Lung (tissue), 12 donors: ENCODE results near the gene PVALEF. TPM values are rescaled to one million over a fixed set of nuclear protein-coding genes. Genes with fewer than 3 reads are reported as not detected.
"Not testable (repeated sequence)": the region's sequence is repeated elsewhere in the genome, so short reads cannot be mapped to it uniquely, and the experiment has no call there.

Experiments used
- ATAC-seq: fragments of 200-7000 bp; cut with Tn5 transposase; one replicate; pipeline ENCODE4 v1.9.1; 2020; ENCODE audit warnings: moderate number of reproducible peaks; ENCODE audit not compliant: insufficient read depth, low FRiP score
- DNase-seq, 3 donors: peaks; one replicate each; pipeline ENCODE4 v3.0.0-alpha.2; 2013 to 2017
- H3K27ac ChIP-seq, 2 donors: one replicate each; pipeline ENCODE4 v1.5.1; 2013; ENCODE audit warnings: mild to moderate bottlenecking in 2 of 2, moderate library complexity in 2 of 2, control low read depth in 1 of 2, inconsistent platforms in 1 of 2, low read depth in 1 of 2, low read length in 1 of 2
- H3K27me3 ChIP-seq, 3 donors: one replicate each; pipeline ENCODE4 v1.5.1; 2013; ENCODE audit warnings: low read length in 2 of 3; ENCODE audit not compliant: control insufficient read depth in 3 of 3, insufficient read depth in 3 of 3
- H3K36me3 ChIP-seq, 4 donors: one replicate each; pipeline ENCODE4 v1.5.1; 2013; ENCODE audit warnings: low read length in 4 of 4, mild to moderate bottlenecking in 1 of 4, moderate library complexity in 1 of 4; ENCODE audit not compliant: control insufficient read depth in 4 of 4, insufficient read depth in 4 of 4
- H3K4me1 ChIP-seq, 5 donors: one replicate each; pipeline ENCODE4 v1.5.1; 2013; ENCODE audit warnings: low read length in 5 of 5, mild to moderate bottlenecking in 2 of 5, moderate library complexity in 1 of 5; ENCODE audit not compliant: control insufficient read depth in 5 of 5, insufficient read depth in 5 of 5
- H3K4me3 ChIP-seq: one replicate; pipeline ENCODE4 v1.5.1; 2013; ENCODE audit warnings: mild to moderate bottlenecking, control low read depth, moderate library complexity
- H3K9ac ChIP-seq, 2 donors: one replicate each; pipeline ENCODE4 v1.5.1; 2013; ENCODE audit warnings: low read length in 2 of 2, control low read depth in 1 of 2; ENCODE audit not compliant: insufficient read depth in 1 of 2
- H3K9me3 ChIP-seq, 4 donors: one replicate each; pipeline ENCODE4 v1.5.1; 2013; ENCODE audit warnings: low read length in 3 of 4, mild to moderate bottlenecking in 1 of 4, moderate library complexity in 1 of 4; ENCODE audit not compliant: control insufficient read depth in 4 of 4, insufficient read depth in 3 of 4
- CTCF ChIP-seq: IDR thresholded peaks from 2 replicates; pipeline ENCODE4 v1.5.1; 2012; ENCODE audit warnings: mild to moderate bottlenecking; ENCODE audit errors: control extremely low read depth, extremely low read depth
- WGBS, 2 donors: extraction: QIAGEN DNeasy Blood & Tissue Kit; methylation state at CpG; one replicate each; pipeline ENCODE4 v1.1.7; 2013; 5-methylcytosine and 5-hydroxymethylcytosine counted together
- polyA plus RNA-seq, 2 donors: library from polyadenylated mRNA; stranded (reverse); fragments of 200-250 nt; gene quantifications; one replicate each; pipeline ENCODE4 v1.2.1, GENCODE V29; 2013
- total RNA-seq, 2 donors: library from RNA; depleted of rRNA in 1 of 2; stranded (reverse); fragments of >200 nt in 1 of 2; gene quantifications; one replicate each; pipeline ENCODE4 v1.2.1, GENCODE V29; 2014 to 2021
- donor health status: control.
- donor health status: control.
- donor health status: Bipolar disorder and iron deficiency.
- donor health status: healthy.
- donor health status: DM: yes; HTN: yes; CAD: no.

The PVALEF gene
- total and polyA plus RNA-seq, 4 donors, result not detected

GRCh38 chr17:81222906-81223761 lies 57.8 kb downstream of the PVALEF start, which contains the start of gene CEP131:
CEP131 (minus strand) TSS chr17:81222965; CDS start chr17:81220056, 2,909 bp downstream.
- Histone ChIP-seq H3K36me3 (peaks cover 0 to 4% (median under 1%) of the 10 kb centered on the region in 4 donors), H3K4me3 (peak within 1 kb of the TSS; percentile 67), H3K9me3 (peaks cover 0 to 2% (median 0%) of the 10 kb centered on the region in 4 donors), H3K9ac (peak within 1 kb of the TSS; percentile 13 to 25), H3K27ac (peak within 1 kb of the TSS in 1 of 2 donors; percentile 10), H3K4me1 (peaks cover 0 to 17% (median 4%) of the 10 kb centered on the region in 5 donors), H3K27me3 (no peaks in the 10 kb centered on the region)
- DNase-seq (peak; percentile 99), ATAC-seq (peak; percentile 99)
- WGBS, 2 donors, result 1% methylated on average over 63 to 79 of the region's 79 CpGs
- TF ChIP-seq CTCF, result no peak

GRCh38 chr17:81223762-81224130 lies 58.4 kb downstream of the PVALEF start:
- H3K4me3 ChIP-seq, result no peak overlapping the region
- peak overlapping the region in 1 of 2 donors; percentile 13 for H3K9ac ChIP-seq
- TF ChIP-seq CTCF, result no peak
- H3K36me3 ChIP-seq, result peaks cover 0 to 4% (median 3%) of the 10 kb centered on the region in 4 donors
- ATAC-seq, result no peak
- 5 to 16% methylated on average over 11 of the region's 11 CpGs for WGBS, 2 donors
- peaks cover 0 to 2% (median 0%) of the 10 kb centered on the region in 4 donors for H3K9me3 ChIP-seq
- DNase-seq, result peak in 1 of 3 donors; percentile 31
- H3K4me1 ChIP-seq, result peaks cover 0 to 17% (median 4%) of the 10 kb centered on the region in 5 donors
- H3K27me3 ChIP-seq, result no peaks in the 10 kb centered on the region
- no peak overlapping the region for H3K27ac ChIP-seq

- 46 to 48% methylated on average over 2 of the region's 2 CpGs for WGBS, 2 donors
- not testable (repeated sequence) for H3K4me1 ChIP-seq, H3K27ac ChIP-seq, DNase-seq, H3K4me3 ChIP-seq, H3K9ac ChIP-seq, H3K9me3 ChIP-seq, H3K27me3 ChIP-seq, ATAC-seq
- peaks cover 2 to 38% (median 12%) of the 10 kb centered on the region in 4 donors for H3K36me3 ChIP-seq
Observed at GRCh38 chr17:81227630-81228029, 62.3 kb downstream of the PVALEF start.

GRCh38 chr17:81228420-81228819 lies 63.1 kb downstream of the PVALEF start:
- Histone ChIP-seq H3K4me3 (no peak overlapping the region), H3K9ac (no peak overlapping the region), H3K27ac (peak overlapping the region in 1 of 2 donors; percentile 34), H3K36me3 (peaks cover 2 to 46% (median 12%) of the 10 kb centered on the region in 4 donors), H3K4me1 (peaks cover 0 to 3% (median 0%) of the 10 kb centered on the region in 5 donors), H3K27me3 (no peaks in the 10 kb centered on the region), H3K9me3 (peaks cover 0 to 2% (median 0%) of the 10 kb centered on the region in 4 donors)
- DNase-seq, result no peak
- TF ChIP-seq CTCF, result no peak
- WGBS, 2 donors, result 53 to 70% methylated on average over 9 of the region's 9 CpGs
- ATAC-seq, result no peak
